ENCODE results near the gene RASGRP3.

RASGRP3 gene

GRCh38 chr2:33522576-33522975, 46.1 kb downstream of the RASGRP3 start:
- TF ChIP-seq JUND (IDR thresholded peaks at IDR 0.05; ENCODE audit: low read depth): no peak
- DNase-seq (ENCODE audit: low read depth in 1 of 2, low spot score in 1 of 2): no peak
- in situ Hi-C loops (cut with HindIII; ENCODE audit: low pct_unique_long_range_greater_than_20kb, low sequenced_read_pairs): no loop called here

GRCh38 chr2:33525666-33526065, 49.2 kb downstream of the RASGRP3 start:
- no peak for TF ChIP-seq JUND (IDR thresholded peaks at IDR 0.05; ENCODE audit: low read depth)
- no peak for DNase-seq (ENCODE audit: low read depth in 1 of 2, low spot score in 1 of 2)
- in situ Hi-C loops (cut with HindIII; ENCODE audit: low pct_unique_long_range_greater_than_20kb, low sequenced_read_pairs): no loop called here

- in situ Hi-C loops (cut with HindIII; ENCODE audit: low pct_unique_long_range_greater_than_20kb, low sequenced_read_pairs): no loop called here
- no peak for DNase-seq (ENCODE audit: low read depth in 1 of 2, low spot score in 1 of 2)
- TF ChIP-seq JUND (IDR thresholded peaks at IDR 0.05; ENCODE audit: low read depth): no peak
Measured at GRCh38 chr2:33526132-33526531, 49.7 kb downstream of the RASGRP3 start.

GRCh38 chr2:33526921-33527320, 50.5 kb downstream of the RASGRP3 start:
- TF ChIP-seq JUND (IDR thresholded peaks at IDR 0.05; ENCODE audit: low read depth): no peak
- DNase-seq (ENCODE audit: low read depth in 1 of 2, low spot score in 1 of 2): no peak
- in situ Hi-C loops (cut with HindIII; ENCODE audit: low pct_unique_long_range_greater_than_20kb, low sequenced_read_pairs): no loop called here

GRCh38 chr2:33528441-33528950, 52.0 kb downstream of the RASGRP3 start:
- in situ Hi-C loops (cut with HindIII; ENCODE audit: low pct_unique_long_range_greater_than_20kb, low sequenced_read_pairs): no loop called here
- TF ChIP-seq JUND (IDR thresholded peaks at IDR 0.05; ENCODE audit: low read depth): no peak
- no peak for DNase-seq (ENCODE audit: low read depth in 1 of 2, low spot score in 1 of 2)

GRCh38 chr2:33529771-33530481, 53.5 kb downstream of the RASGRP3 start:
- no peak for DNase-seq (ENCODE audit: low read depth in 1 of 2, low spot score in 1 of 2)
- in situ Hi-C loops (cut with HindIII; ENCODE audit: low pct_unique_long_range_greater_than_20kb, low sequenced_read_pairs): no loop called here
- TF ChIP-seq JUND (IDR thresholded peaks at IDR 0.05; ENCODE audit: low read depth): no peak

- in situ Hi-C loops (cut with HindIII; ENCODE audit: low pct_unique_long_range_greater_than_20kb, low sequenced_read_pairs): no loop called here
- no peak for DNase-seq (ENCODE audit: low read depth in 1 of 2, low spot score in 1 of 2)
- no peak for TF ChIP-seq JUND (IDR thresholded peaks at IDR 0.05; ENCODE audit: low read depth)
Measured at GRCh38 chr2:33530690-33531548, 54.5 kb downstream of the RASGRP3 start.

- in situ Hi-C loops (cut with HindIII; ENCODE audit: low pct_unique_long_range_greater_than_20kb, low sequenced_read_pairs): no loop called here
- no peak for DNase-seq (ENCODE audit: low read depth in 1 of 2, low spot score in 1 of 2)
- TF ChIP-seq JUND (IDR thresholded peaks at IDR 0.05; ENCODE audit: low read depth): no peak
Measured at GRCh38 chr2:33531549-33532059, 55.2 kb downstream of the RASGRP3 start.

- TF ChIP-seq JUND (IDR thresholded peaks at IDR 0.05; ENCODE audit: low read depth): no peak
- in situ Hi-C loops (cut with HindIII; ENCODE audit: low pct_unique_long_range_greater_than_20kb, low sequenced_read_pairs): no loop called here
- DNase-seq (ENCODE audit: low read depth in 1 of 2, low spot score in 1 of 2): no peak
Measured at GRCh38 chr2:33532146-33532545, 55.7 kb downstream of the RASGRP3 start.

GRCh38 chr2:33532966-33533365, 56.5 kb downstream of the RASGRP3 start:
- TF ChIP-seq JUND (IDR thresholded peaks at IDR 0.05; ENCODE audit: low read depth): no peak

GRCh38 chr2:33535421-33535820, 59.0 kb downstream of the RASGRP3 start:
- DNase-seq (ENCODE audit: low read depth in 1 of 2, low spot score in 1 of 2): no peak
- no peak for TF ChIP-seq JUND (IDR thresholded peaks at IDR 0.05; ENCODE audit: low read depth)
- in situ Hi-C loops (cut with HindIII; ENCODE audit: low pct_unique_long_range_greater_than_20kb, low sequenced_read_pairs): no loop called here

More at GRCh38 chr2:33532966-33533365, 56.5 kb downstream of the RASGRP3 start:
- in situ Hi-C loops (cut with HindIII; ENCODE audit: low pct_unique_long_range_greater_than_20kb, low sequenced_read_pairs): no loop called here
- DNase-seq (ENCODE audit: low read depth in 1 of 2, low spot score in 1 of 2): no peak

- DNase-seq (ENCODE audit: low read depth in 1 of 2, low spot score in 1 of 2): no peak
- no peak for TF ChIP-seq JUND (IDR thresholded peaks at IDR 0.05; ENCODE audit: low read depth)
- in situ Hi-C loops (cut with HindIII; ENCODE audit: low pct_unique_long_range_greater_than_20kb, low sequenced_read_pairs): no loop called here
Measured at GRCh38 chr2:33541243-33541642, 64.8 kb downstream of the RASGRP3 start.

- no peak for TF ChIP-seq JUND (IDR thresholded peaks at IDR 0.05; ENCODE audit: low read depth)
- DNase-seq (ENCODE audit: low read depth in 1 of 2, low spot score in 1 of 2): no peak
- in situ Hi-C loops (cut with HindIII; ENCODE audit: low pct_unique_long_range_greater_than_20kb, low sequenced_read_pairs): no loop called here
Measured at GRCh38 chr2:33550206-33550605, 73.8 kb downstream of the RASGRP3 start.

All from T47D (cell line).